GM23248 (cell line): ENCODE data around the gene HK3.
"Not testable (repeated sequence)": the region's sequence is repeated elsewhere in the genome, so short reads cannot be mapped to it uniquely, and the experiment has no call there.

Experiments used
- EZH2 ChIP-seq: fragments of 200-600 bp; sonication (generic); IDR thresholded peaks from 2 replicates; pipeline ENCODE4 v1.6.1; 2018; ENCODE audit warnings: antibody characterized with exemption, mild to moderate bottlenecking; ENCODE audit not compliant: insufficient read depth, poor library complexity, severe bottlenecking
- EZH2phosphoT487 ChIP-seq: fragments of 200-600 bp; sonication (generic); IDR thresholded peaks from 2 replicates; pipeline ENCODE4 v1.6.1; 2018; ENCODE audit warnings: antibody characterized with exemption, moderate library complexity, mild to moderate bottlenecking, low read depth; ENCODE audit not compliant: insufficient read depth

- not testable (repeated sequence) for TF ChIP-seq EZH2, EZH2phosphoT487
These were observed 26.1 kb downstream of the HK3 start for GRCh38 chr5:176873011-176873410.
